ENCODE data around the gene MAOA.

The MAOA gene

DNA sequence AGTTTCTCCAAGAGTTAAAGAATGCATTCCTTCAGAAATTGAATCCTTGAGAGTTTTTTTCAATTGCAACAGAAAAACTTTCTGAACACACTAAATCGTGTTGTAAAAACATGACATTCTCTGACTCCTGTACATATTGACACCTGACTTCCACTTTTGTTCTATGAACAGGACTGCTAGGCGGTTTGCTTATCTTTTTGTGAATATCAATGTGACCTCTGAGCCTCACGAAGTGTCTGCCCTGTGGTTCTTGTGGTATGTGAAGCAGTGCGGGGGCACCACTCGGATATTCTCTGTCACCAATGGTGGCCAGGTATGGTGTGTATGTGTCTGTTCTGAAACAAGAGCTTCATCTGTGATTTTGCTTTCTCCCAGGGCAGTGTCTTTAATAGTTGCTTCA is 71.9 kb downstream of the MAOA start:
- Histone ChIP-seq H3K36me3 (ENCODE audit: control insufficient read depth in 2 of 2, insufficient read depth in 1 of 2, low read length in 2 of 2) (peaks cover 0 to 6% of the 10 kb centered on the region in 2 experiments; a peak in 2 of 3 replicates), H3K27ac (ENCODE audit: extremely low read depth, low read depth, low read length) (no peak overlapping the region), H3K9me3 (ENCODE audit: control insufficient read depth, insufficient read depth, low read depth, low read length) (no peaks in the 10 kb centered on the region), H3K4me3 (ENCODE audit: low read depth, low read length) (no peak overlapping the region), H3K4me1 (ENCODE audit: control insufficient read depth, insufficient read depth, low read length) (no peaks in the 10 kb centered on the region)
- CTCF ChIA-PET: no interaction called here
- POLR2A ChIA-PET: no interaction called here
- TF ChIP-seq ZNF785 (tag by site-specific recombination; IDR thresholded peaks at IDR 0.05) (no peak), ZNF776 (tag by site-specific recombination; IDR thresholded peaks at IDR 0.05; ENCODE audit: borderline replicate concordance) (no peak), ZNF76 (tag by site-specific recombination; IDR thresholded peaks at IDR 0.05; ENCODE audit: borderline replicate concordance, low read depth) (no peak), TCF7L2 (IDR thresholded peaks at IDR 0.05; ENCODE audit: borderline replicate concordance, low read depth, low read length) (no peak), ZNF324 (tag by site-specific recombination; IDR thresholded peaks at IDR 0.05) (no peak), ZNF292 (tag by site-specific recombination; IDR thresholded peaks at IDR 0.05; ENCODE audit: borderline replicate concordance, low read depth) (no peak), ZFP3 (tag by site-specific recombination; IDR thresholded peaks at IDR 0.05; ENCODE audit: low read depth) (no peak), ZNF548 (tag by site-specific recombination; IDR thresholded peaks at IDR 0.05) (no peak), ZNF510 (tag by site-specific recombination; IDR thresholded peaks at IDR 0.05; ENCODE audit: insufficient replicate concordance) (no peak), YY1 (tag by site-specific recombination; IDR thresholded peaks at IDR 0.05) (no peak)
- TF ChIP-seq, protein P1, sequence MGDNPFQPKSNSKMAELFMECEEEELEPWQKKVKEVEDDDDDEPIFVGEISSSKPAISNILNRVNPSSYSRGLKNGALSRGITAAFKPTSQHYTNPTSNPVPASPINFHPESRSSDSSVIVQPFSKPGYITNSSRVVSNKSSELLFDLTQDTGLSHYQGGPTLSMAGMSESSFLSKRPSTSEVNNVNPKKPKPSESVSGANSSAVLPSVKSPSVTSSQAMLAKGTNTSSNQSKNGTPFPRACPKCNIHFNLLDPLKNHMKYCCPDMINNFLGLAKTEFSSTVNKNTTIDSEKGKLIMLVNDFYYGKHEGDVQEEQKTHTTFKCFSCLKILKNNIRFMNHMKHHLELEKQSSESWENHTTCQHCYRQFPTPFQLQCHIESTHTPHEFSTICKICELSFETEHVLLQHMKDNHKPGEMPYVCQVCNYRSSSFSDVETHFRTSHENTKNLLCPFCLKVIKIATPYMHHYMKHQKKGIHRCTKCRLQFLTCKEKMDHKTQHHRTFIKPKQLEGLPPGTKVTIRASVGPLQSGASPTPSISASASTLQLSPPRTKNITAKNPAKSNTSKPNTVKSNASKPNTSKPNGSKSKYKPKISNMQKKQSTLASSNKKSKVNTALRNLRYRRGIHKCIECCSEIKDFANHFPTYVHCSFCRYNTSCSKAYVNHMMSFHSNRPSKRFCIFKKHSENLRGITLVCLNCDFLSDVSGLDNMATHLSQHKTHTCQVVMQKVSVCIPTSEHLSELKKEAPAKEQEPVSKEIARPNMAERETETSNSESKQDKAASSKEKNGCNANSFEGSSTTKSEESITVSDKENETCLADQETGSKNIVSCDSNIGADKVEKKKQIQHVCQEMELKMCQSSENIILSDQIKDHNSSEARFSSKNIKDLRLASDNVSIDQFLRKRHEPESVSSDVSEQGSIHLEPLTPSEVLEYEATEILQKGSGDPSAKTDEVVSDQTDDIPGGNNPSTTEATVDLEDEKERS (tag by site-specific recombination; IDR thresholded peaks at IDR 0.05): no peak
- TF ChIP-seq, protein P2, sequence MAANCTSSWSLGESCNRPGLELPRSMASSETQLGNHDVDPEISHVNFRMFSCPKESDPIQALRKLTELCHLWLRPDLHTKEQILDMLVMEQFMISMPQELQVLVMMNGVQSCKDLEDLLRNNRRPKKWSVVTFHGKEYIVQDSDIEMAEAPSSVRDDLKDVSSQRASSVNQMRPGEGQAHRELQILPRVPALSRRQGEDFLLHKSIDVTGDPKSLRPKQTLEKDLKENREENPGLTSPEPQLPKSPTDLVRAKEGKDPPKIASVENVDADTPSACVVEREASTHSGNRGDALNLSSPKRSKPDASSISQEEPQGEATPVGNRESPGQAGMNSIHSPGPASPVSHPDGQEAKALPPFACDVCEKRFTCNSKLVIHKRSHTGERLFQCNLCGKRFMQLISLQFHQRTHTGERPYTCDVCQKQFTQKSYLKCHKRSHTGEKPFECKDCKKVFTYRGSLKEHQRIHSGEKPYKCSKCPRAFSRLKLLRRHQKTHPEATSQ (tag by site-specific recombination; IDR thresholded peaks at IDR 0.05): no peak
- TF ChIP-seq, protein P3, sequence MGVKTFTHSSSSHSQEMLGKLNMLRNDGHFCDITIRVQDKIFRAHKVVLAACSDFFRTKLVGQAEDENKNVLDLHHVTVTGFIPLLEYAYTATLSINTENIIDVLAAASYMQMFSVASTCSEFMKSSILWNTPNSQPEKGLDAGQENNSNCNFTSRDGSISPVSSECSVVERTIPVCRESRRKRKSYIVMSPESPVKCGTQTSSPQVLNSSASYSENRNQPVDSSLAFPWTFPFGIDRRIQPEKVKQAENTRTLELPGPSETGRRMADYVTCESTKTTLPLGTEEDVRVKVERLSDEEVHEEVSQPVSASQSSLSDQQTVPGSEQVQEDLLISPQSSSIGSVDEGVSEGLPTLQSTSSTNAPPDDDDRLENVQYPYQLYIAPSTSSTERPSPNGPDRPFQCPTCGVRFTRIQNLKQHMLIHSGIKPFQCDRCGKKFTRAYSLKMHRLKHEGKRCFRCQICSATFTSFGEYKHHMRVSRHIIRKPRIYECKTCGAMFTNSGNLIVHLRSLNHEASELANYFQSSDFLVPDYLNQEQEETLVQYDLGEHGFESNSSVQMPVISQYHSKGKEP (tag by site-specific recombination; IDR thresholded peaks at IDR 0.05): no peak

DNA sequence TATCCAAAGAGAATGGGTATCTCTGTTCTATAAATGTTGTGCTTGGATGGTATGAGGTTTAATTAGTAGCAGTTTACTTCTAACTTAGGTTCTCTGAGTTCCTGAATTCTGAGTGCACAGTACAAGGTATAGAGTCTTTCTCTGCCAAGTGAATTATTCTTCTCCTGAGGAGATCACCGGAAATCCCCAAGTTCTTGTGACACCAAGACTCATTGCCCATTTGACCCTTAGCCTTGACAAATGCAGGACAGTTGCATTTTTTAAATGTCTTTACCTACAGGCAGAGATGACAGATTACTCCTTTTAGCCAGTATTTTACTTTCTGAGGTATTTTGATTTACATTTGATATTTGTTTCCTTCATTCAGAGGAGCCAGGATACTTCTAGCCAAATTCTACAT is 72.9 kb downstream of the MAOA start:
- H3K4me3 ChIP-seq (ENCODE audit: low read depth, low read length): no peak overlapping the region
- H3K9me3 ChIP-seq (ENCODE audit: control insufficient read depth, insufficient read depth, low read depth, low read length): no peaks in the 10 kb centered on the region
- no peak overlapping the region for H3K27ac ChIP-seq (ENCODE audit: extremely low read depth, low read depth, low read length)
- H3K36me3 ChIP-seq (ENCODE audit: control insufficient read depth in 2 of 2, insufficient read depth in 1 of 2, low read length in 2 of 2): peaks cover 0 to 6% of the 10 kb centered on the region in 2 experiments; a peak in 2 of 3 replicates
- CTCF ChIA-PET: no interaction called here
- no peaks in the 10 kb centered on the region for H3K4me1 ChIP-seq (ENCODE audit: control insufficient read depth, insufficient read depth, low read length)
- POLR2A ChIA-PET: no interaction called here
- no peak for TF ChIP-seq GLIS2 (tag by site-specific recombination; IDR thresholded peaks at IDR 0.05)
- no peak for TF ChIP-seq TCF7L2 (IDR thresholded peaks at IDR 0.05; ENCODE audit: borderline replicate concordance, low read depth, low read length)
- no peak for TF ChIP-seq KLF10 (tag by site-specific recombination; IDR thresholded peaks at IDR 0.05)
- no peak for TF ChIP-seq OSR2 (tag by site-specific recombination; IDR thresholded peaks at IDR 0.05)
- TF ChIP-seq ZNF510 (tag by site-specific recombination; IDR thresholded peaks at IDR 0.05; ENCODE audit: insufficient replicate concordance): no peak
- TF ChIP-seq ZNF223 (tag by site-specific recombination; IDR thresholded peaks at IDR 0.05): no peak
- no peak for TF ChIP-seq ZNF654 (tag by site-specific recombination; IDR thresholded peaks at IDR 0.05; ENCODE audit: low read depth)
- no peak for TF ChIP-seq MZF1 (tag by site-specific recombination; IDR thresholded peaks at IDR 0.05; ENCODE audit: borderline replicate concordance)
- TF ChIP-seq ZNF239 (tag by site-specific recombination; IDR thresholded peaks at IDR 0.05): no peak
- no peak for TF ChIP-seq ZNF416 (tag by site-specific recombination; IDR thresholded peaks at IDR 0.05)
- TF ChIP-seq, protein P4, sequence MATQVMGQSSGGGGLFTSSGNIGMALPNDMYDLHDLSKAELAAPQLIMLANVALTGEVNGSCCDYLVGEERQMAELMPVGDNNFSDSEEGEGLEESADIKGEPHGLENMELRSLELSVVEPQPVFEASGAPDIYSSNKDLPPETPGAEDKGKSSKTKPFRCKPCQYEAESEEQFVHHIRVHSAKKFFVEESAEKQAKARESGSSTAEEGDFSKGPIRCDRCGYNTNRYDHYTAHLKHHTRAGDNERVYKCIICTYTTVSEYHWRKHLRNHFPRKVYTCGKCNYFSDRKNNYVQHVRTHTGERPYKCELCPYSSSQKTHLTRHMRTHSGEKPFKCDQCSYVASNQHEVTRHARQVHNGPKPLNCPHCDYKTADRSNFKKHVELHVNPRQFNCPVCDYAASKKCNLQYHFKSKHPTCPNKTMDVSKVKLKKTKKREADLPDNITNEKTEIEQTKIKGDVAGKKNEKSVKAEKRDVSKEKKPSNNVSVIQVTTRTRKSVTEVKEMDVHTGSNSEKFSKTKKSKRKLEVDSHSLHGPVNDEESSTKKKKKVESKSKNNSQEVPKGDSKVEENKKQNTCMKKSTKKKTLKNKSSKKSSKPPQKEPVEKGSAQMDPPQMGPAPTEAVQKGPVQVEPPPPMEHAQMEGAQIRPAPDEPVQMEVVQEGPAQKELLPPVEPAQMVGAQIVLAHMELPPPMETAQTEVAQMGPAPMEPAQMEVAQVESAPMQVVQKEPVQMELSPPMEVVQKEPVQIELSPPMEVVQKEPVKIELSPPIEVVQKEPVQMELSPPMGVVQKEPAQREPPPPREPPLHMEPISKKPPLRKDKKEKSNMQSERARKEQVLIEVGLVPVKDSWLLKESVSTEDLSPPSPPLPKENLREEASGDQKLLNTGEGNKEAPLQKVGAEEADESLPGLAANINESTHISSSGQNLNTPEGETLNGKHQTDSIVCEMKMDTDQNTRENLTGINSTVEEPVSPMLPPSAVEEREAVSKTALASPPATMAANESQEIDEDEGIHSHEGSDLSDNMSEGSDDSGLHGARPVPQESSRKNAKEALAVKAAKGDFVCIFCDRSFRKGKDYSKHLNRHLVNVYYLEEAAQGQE (tag by site-specific recombination; IDR thresholded peaks at IDR 0.05): no peak
- TF ChIP-seq, protein P5, sequence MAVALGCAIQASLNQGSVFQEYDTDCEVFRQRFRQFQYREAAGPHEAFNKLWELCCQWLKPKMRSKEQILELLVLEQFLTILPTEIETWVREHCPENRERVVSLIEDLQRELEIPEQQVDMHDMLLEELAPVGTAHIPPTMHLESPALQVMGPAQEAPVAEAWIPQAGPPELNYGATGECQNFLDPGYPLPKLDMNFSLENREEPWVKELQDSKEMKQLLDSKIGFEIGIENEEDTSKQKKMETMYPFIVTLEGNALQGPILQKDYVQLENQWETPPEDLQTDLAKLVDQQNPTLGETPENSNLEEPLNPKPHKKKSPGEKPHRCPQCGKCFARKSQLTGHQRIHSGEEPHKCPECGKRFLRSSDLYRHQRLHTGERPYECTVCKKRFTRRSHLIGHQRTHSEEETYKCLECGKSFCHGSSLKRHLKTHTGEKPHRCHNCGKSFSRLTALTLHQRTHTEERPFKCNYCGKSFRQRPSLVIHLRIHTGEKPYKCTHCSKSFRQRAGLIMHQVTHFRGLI (tag by site-specific recombination; IDR thresholded peaks at IDR 0.05): no peak
- no peak for TF ChIP-seq ZNF830 (tag by site-specific recombination; IDR thresholded peaks at IDR 0.05; ENCODE audit: low read depth)
